ENCODE measurements around the gene HOXD4. TPM values are rescaled to one million over a fixed set of nuclear protein-coding genes. Genes with fewer than 3 reads are reported as not detected.

HOXD4 gene
- total RNA-seq, 2 donors from 2014 or later: 1.6 to 3.6 TPM

GRCh38 chr2:176178757-176179295, 27.5 kb downstream of the HOXD4 start:
- no peaks in the 10 kb centered on the region for H3K36me3 ChIP-seq
- DNase-seq: no peak

GRCh38 chr2:176181551-176181950, 30.2 kb downstream of the HOXD4 start:
- H3K9me3 ChIP-seq: no peaks in the 10 kb centered on the region
- H3K4me1 ChIP-seq: no peaks in the 10 kb centered on the region
- intact Hi-C loops (cut with DNase I): no loop called here
- no peak overlapping the region for H3K9ac ChIP-seq (ENCODE audit: low read depth in 2 of 2, low read length in 2 of 2)
- TF ChIP-seq CTCF (IDR thresholded peaks at IDR 0.05): no peak
- H3K4me3 ChIP-seq: no peak overlapping the region
- DNase-seq: no peak
- peaks cover 4% of the 10 kb centered on the region for H3K27me3 ChIP-seq
- no peaks in the 10 kb centered on the region for H3K36me3 ChIP-seq
- H3K27ac ChIP-seq: no peak overlapping the region

More at GRCh38 chr2:176178757-176179295, 27.5 kb downstream of the HOXD4 start:
- H3K27ac ChIP-seq: peak overlapping the region; percentile 72
- H3K4me1 ChIP-seq: no peaks in the 10 kb centered on the region
- peak overlapping the region; percentile 38 for H3K4me3 ChIP-seq
- no peaks in the 10 kb centered on the region for H3K9me3 ChIP-seq
- TF ChIP-seq CTCF (IDR thresholded peaks at IDR 0.05): no peak
- peaks cover 15% of the 10 kb centered on the region for H3K27me3 ChIP-seq
- peak overlapping the region; percentile 40 to 48 for H3K9ac ChIP-seq (ENCODE audit: low read depth in 2 of 2, low read length in 2 of 2)
- intact Hi-C loops (cut with DNase I): no loop called here

DNA sequence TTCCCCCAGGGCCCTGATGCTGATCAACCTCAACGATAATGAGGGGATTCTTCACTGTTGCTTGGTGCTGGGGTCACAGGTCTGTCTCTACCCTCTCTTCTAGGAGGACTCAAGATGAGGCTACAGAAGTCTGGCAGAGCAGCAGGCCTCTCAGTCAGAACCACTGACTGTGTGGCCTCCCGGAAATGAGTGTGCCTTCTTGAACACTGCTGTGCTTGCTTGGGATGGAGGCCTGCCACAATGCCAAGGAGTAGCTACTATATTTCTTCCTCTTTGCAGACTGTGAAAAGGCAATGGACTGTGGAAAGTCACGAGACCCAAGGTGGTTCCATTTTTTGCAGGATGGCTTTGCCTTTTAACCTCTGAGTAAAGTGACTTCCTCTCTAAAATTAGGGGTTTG, 31.3 kb downstream of the HOXD4 start:
- no peak for DNase-seq
- intact Hi-C loops (cut with DNase I): no loop called here
- Histone ChIP-seq H3K4me3 (no peak overlapping the region), H3K36me3 (no peaks in the 10 kb centered on the region), H3K9me3 (no peaks in the 10 kb centered on the region), H3K27ac (no peak overlapping the region), H3K27me3 (peaks cover 4% of the 10 kb centered on the region), H3K9ac (ENCODE audit: low read depth in 2 of 2, low read length in 2 of 2) (no peak overlapping the region), H3K4me1 (peaks cover 5% of the 10 kb centered on the region)
- no peak for TF ChIP-seq CTCF (IDR thresholded peaks at IDR 0.05)

GRCh38 chr2:176184749-176185148, 33.4 kb downstream of the HOXD4 start:
- no peak for TF ChIP-seq CTCF (IDR thresholded peaks at IDR 0.05)
- Histone ChIP-seq H3K27me3 (peaks cover 13% of the 10 kb centered on the region), H3K9ac (ENCODE audit: low read depth in 2 of 2, low read length in 2 of 2) (no peak overlapping the region), H3K36me3 (no peaks in the 10 kb centered on the region), H3K27ac (no peak overlapping the region), H3K4me1 (peaks cover 5% of the 10 kb centered on the region), H3K9me3 (no peaks in the 10 kb centered on the region), H3K4me3 (no peak overlapping the region)
- intact Hi-C loops (cut with DNase I): no loop called here
- no peak for DNase-seq

DNA sequence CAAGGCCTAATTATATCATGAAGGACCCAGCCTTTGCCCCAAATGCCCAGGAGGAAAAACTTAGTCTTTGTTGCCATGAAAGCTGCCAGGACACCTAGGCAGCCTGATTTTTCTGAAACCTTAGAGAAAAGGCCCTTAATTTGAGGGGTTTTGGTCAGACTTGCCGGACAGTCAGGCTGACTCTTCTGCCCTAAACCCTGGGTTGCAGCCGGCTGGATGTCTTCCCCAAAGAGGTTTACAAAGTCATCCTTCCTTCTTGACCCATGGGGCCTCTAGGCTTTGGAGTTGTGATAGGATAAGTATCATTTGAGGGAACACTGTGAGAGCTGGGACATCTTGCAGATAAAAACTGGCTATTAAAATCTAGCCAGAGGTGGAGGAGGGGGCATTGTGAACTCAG, 34.7 kb downstream of the HOXD4 start:
- TF ChIP-seq CTCF (IDR thresholded peaks at IDR 0.05): no peak
- Histone ChIP-seq H3K9ac (ENCODE audit: low read depth in 2 of 2, low read length in 2 of 2) (no peak overlapping the region), H3K4me3 (no peak overlapping the region), H3K27ac (no peak overlapping the region), H3K4me1 (peaks cover 5% of the 10 kb centered on the region), H3K36me3 (no peaks in the 10 kb centered on the region), H3K27me3 (peaks cover 13% of the 10 kb centered on the region), H3K9me3 (no peaks in the 10 kb centered on the region)
- DNase-seq: no peak
- intact Hi-C loops (cut with DNase I): no loop called here
